ENCODE data around the gene ARNT2. TPM values are rescaled to one million over a fixed set of nuclear protein-coding genes. Genes with fewer than 3 reads are reported as not detected.

The ARNT2 gene
- polyA plus RNA-seq, 1 of the 3 experiments (the other 2 are of a cell fraction), result 17.0 TPM

DNA sequence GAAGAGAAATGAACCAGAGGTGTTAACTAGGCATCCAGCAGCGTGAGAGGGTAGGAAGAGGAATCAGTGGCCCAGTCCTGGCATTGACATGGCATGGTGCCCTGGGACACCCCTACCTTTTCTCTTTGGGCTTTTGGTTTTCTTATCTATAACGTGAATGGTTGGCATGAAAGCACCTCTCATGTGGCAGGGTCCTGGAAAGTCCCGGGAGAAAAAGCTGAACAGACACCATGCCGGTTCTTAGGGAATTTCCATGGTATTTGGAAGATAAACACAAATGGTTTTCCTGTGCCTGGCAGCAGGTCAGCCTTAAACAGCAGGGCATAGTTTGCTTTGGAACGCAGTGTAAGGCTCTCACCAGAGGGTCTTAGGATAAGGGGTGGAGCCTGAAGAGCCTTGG lies 15.4 kb downstream of the ARNT2 start:
- Histone ChIP-seq H3K9me2 (no peaks in the 10 kb centered on the region), H3K4me3 (ENCODE audit: low read depth in 2 of 2, low read length in 1 of 2) (no peak overlapping the region), H3K9ac (no peak overlapping the region), H3K79me2 (ENCODE audit: insufficient read depth) (peaks cover 5% of the 10 kb centered on the region; the same call in 1 of the 2 replicates), H2AFZ (ENCODE audit: low read depth) (no peak overlapping the region), H3F3A (replicated peaks; ENCODE audit: insufficient read depth) (no peaks in the 10 kb centered on the region), H3K9me3 (no peaks in the 10 kb centered on the region), H3K4me2 (peak overlapping the region; percentile 26; the same call in 1 of the 2 replicates), H3K27ac (ENCODE audit: low read depth in 2 of 2, low read length in 1 of 2) (no peak overlapping the region), H3K4me1 (ENCODE audit: control insufficient read depth in 1 of 2, insufficient read depth in 2 of 2, low read depth in 1 of 2, low read length in 1 of 2) (peaks cover 0 to 4% of the 10 kb centered on the region in 2 experiments; a peak in 2 of 4 replicates), H3K27me3 (ENCODE audit: insufficient read depth) (no peaks in the 10 kb centered on the region), H4K20me1 (ENCODE audit: insufficient read depth) (no peaks in the 10 kb centered on the region), H3K36me3 (replicated peaks in 1 of 2; ENCODE audit: control insufficient read depth in 1 of 2, insufficient read depth in 2 of 2, low read length in 1 of 2) (no peaks in the 10 kb centered on the region)
- no peak for DNase-seq
- ChIA-PET POLR2A (no interaction called here), CTCF (interaction anchor here (0.6 to 2.7 kb wide), 8 partner anchors 9 to 528 kb away, joined by 3 to 8 read pairs (median 3); no protein-coding TSS in a partner anchor)
- WGBS (ENCODE audit: low lambda C conversion rate), result 43% methylated on average over 5 of the region's 5 CpGs
- TF ChIP-seq CHD2 (IDR thresholded peaks at IDR 0.05; ENCODE audit: low read length, partially characterized antibody), result no peak
- TF ChIP-seq IRF3 (IDR thresholded peaks at IDR 0.05; ENCODE audit: low read depth, low read length), result no peak
- no peak for TF ChIP-seq RXRA (IDR thresholded peaks at IDR 0.05; ENCODE audit: borderline replicate concordance, low read depth)
- TF ChIP-seq RAD21 (IDR thresholded peaks at IDR 0.05; ENCODE audit: low read length), result no peak
- no peak for TF ChIP-seq FOXM1 (IDR thresholded peaks at IDR 0.05; ENCODE audit: low read depth)
- no peak for TF ChIP-seq TAF1 (IDR thresholded peaks at IDR 0.05; ENCODE audit: borderline replicate concordance, low read depth, low read length)
- no peak for TF ChIP-seq RCOR1 (IDR thresholded peaks at IDR 0.05; ENCODE audit: low read length)
- no peak for TF ChIP-seq RFX5 (IDR thresholded peaks at IDR 0.05; ENCODE audit: low read length)
- TF ChIP-seq, protein P1, sequence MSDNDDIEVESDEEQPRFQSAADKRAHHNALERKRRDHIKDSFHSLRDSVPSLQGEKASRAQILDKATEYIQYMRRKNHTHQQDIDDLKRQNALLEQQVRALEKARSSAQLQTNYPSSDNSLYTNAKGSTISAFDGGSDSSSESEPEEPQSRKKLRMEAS (IDR thresholded peaks at IDR 0.05; ENCODE audit: low read depth), result no peak
- no peak for TF ChIP-seq YY1 (IDR thresholded peaks at IDR 0.05; ENCODE audit: low read depth)
- no peak for TF ChIP-seq GATA2 (CRISPR knock-in tag; IDR thresholded peaks at IDR 0.05)
- TF ChIP-seq TEAD4 (IDR thresholded peaks at IDR 0.05; ENCODE audit: borderline replicate concordance, insufficient read depth), result no peak
- no peak for TF ChIP-seq SIN3A (IDR thresholded peaks at IDR 0.05; ENCODE audit: borderline replicate concordance, low read depth, low read length)
- no peak for TF ChIP-seq CTCF (IDR thresholded peaks at IDR 0.05)

DNA sequence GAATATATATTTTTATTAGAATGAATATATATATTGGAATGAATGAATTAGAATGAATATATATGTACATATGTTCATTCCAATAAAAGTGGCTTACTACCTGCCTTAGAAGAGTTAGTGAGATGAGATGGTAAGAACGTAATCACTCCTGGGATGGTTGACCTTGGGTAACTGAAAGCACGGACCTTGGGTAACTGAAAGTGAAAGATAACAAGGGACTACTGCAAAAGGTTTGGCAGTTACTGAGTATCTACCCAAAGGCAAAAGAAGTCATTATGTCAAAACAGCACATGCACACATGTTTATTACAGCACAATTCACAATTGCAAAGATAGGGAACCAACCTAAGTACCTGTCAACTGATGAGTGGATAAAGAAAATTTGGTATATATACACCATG lies 16.5 kb downstream of the ARNT2 start:
- CTCF ChIA-PET, result interaction anchor here (1.6 to 2.7 kb wide), 2 partner anchors 18 to 359 kb away, joined by 3 to 8 read pairs; partner anchors contain the start of gene CEMIP

More for the DNA sequence above, 16.5 kb downstream of the ARNT2 start:
- POLR2A ChIA-PET, result no interaction called here
- H3K4me2 ChIP-seq, result no peak overlapping the region
- no peak overlapping the region for H3K27ac ChIP-seq (ENCODE audit: low read depth in 2 of 2, low read length in 1 of 2)
- H3K9me2 ChIP-seq, result no peaks in the 10 kb centered on the region
- H2AFZ ChIP-seq (ENCODE audit: low read depth), result no peak overlapping the region
- no peak overlapping the region for H3K4me3 ChIP-seq (ENCODE audit: low read depth in 2 of 2, low read length in 1 of 2)
- no peak overlapping the region for H3K9ac ChIP-seq
- no peak for TF ChIP-seq TCF12 (IDR thresholded peaks at IDR 0.05)
- no peak for TF ChIP-seq FOSL2 (IDR thresholded peaks at IDR 0.05; ENCODE audit: borderline replicate concordance, low read depth)
- TF ChIP-seq EP300 (IDR thresholded peaks at IDR 0.05; ENCODE audit: borderline replicate concordance in 1 of 2, low read depth in 1 of 2, low read length in 1 of 2), result no peak
- TF ChIP-seq JUND (IDR thresholded peaks at IDR 0.05), result no peak
- WGBS (ENCODE audit: low lambda C conversion rate), result 51% methylated on average over 2 of the region's 2 CpGs
- no peaks in the 10 kb centered on the region for H4K20me1 ChIP-seq (ENCODE audit: insufficient read depth)
- peaks cover 0 to 4% of the 10 kb centered on the region in 2 experiments; a peak in 2 of 4 replicates for H3K4me1 ChIP-seq (ENCODE audit: control insufficient read depth in 1 of 2, insufficient read depth in 2 of 2, low read depth in 1 of 2, low read length in 1 of 2)
- H3K36me3 ChIP-seq (replicated peaks in 1 of 2; ENCODE audit: control insufficient read depth in 1 of 2, insufficient read depth in 2 of 2, low read length in 1 of 2), result no peaks in the 10 kb centered on the region
- no peak for DNase-seq
- no peaks in the 10 kb centered on the region for H3K9me3 ChIP-seq
- H3K27me3 ChIP-seq (ENCODE audit: insufficient read depth), result no peaks in the 10 kb centered on the region
- no peaks in the 10 kb centered on the region for H3F3A ChIP-seq (replicated peaks; ENCODE audit: insufficient read depth)
- H3K79me2 ChIP-seq (ENCODE audit: insufficient read depth), result peaks cover 3% of the 10 kb centered on the region; the same call in 1 of the 2 replicates
